Fibroblast of lung (primary cell): ENCODE results near the gene RPLP2.

Experiments used
- EZH2 ChIP-seq: IDR thresholded peaks from 2 replicates; pipeline ENCODE4 v1.5.1; 2012; ENCODE audit warnings: low read length, control low read depth, mild to moderate bottlenecking; ENCODE audit errors: missing control alignments
- TF ChIP-seq, protein P1 (sequence below), 2 donors: IDR thresholded peaks in 1 of 2; conservative IDR thresholded peaks in 1 of 2; 1 replicate in 1 of 2; 2 replicates in 1 of 2; pipeline ENCODE4 v1.5.1; 2011 to 2012; ENCODE audit warnings: low read length in 2 of 2, control low read depth in 1 of 2, inconsistent platforms in 1 of 2, low read depth in 1 of 2, mild to moderate bottlenecking in 1 of 2

DNA sequence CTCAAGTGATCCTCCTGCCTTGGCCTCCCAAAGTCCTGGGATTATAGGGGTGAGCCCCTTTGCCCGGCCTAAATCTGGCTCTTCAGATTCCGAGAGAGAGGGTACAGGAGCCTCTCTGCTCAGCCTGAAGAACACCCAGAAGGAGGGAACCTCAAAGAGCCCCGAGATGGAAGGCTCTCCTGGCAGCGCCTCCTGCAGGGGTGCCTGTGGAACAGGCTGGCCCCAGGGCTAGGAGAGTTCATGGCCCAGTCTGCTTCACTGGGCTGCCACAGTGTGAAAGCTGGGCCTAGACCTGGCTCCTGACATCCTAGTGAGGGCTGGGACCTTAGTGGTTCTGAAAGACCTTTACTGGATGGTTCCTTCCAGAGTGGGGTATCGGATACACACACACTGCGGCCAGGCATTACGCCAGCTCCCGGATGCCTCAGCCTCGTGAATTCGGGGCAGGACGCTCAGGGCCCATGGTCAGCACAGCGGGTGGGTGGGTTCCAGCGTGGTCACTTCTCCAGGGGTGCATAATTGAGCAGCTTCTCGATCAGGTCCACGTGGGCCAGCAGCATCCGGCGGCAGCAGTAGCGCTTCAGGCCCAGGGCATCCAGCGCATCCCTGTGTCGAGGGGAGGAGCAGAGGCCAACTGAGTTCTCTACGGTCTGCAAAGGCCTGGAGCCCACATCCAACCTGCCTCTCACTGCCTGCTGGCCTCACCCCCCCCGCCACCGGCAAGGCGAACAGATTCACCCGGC, 30.3 kb downstream of the RPLP2 start:
- TF ChIP-seq, protein P1, sequence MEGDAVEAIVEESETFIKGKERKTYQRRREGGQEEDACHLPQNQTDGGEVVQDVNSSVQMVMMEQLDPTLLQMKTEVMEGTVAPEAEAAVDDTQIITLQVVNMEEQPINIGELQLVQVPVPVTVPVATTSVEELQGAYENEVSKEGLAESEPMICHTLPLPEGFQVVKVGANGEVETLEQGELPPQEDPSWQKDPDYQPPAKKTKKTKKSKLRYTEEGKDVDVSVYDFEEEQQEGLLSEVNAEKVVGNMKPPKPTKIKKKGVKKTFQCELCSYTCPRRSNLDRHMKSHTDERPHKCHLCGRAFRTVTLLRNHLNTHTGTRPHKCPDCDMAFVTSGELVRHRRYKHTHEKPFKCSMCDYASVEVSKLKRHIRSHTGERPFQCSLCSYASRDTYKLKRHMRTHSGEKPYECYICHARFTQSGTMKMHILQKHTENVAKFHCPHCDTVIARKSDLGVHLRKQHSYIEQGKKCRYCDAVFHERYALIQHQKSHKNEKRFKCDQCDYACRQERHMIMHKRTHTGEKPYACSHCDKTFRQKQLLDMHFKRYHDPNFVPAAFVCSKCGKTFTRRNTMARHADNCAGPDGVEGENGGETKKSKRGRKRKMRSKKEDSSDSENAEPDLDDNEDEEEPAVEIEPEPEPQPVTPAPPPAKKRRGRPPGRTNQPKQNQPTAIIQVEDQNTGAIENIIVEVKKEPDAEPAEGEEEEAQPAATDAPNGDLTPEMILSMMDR (conservative IDR thresholded peaks at IDR 0.05 in 1 of 2, IDR thresholded peaks at IDR 0.05 in 1 of 2; ENCODE audit: low read depth in 1 of 2, low read length in 2 of 2), result peak; percentile 20 to 37
- TF ChIP-seq EZH2, result no peak
